ENCODE data around the gene FIZ1.

FIZ1 gene

DNA sequence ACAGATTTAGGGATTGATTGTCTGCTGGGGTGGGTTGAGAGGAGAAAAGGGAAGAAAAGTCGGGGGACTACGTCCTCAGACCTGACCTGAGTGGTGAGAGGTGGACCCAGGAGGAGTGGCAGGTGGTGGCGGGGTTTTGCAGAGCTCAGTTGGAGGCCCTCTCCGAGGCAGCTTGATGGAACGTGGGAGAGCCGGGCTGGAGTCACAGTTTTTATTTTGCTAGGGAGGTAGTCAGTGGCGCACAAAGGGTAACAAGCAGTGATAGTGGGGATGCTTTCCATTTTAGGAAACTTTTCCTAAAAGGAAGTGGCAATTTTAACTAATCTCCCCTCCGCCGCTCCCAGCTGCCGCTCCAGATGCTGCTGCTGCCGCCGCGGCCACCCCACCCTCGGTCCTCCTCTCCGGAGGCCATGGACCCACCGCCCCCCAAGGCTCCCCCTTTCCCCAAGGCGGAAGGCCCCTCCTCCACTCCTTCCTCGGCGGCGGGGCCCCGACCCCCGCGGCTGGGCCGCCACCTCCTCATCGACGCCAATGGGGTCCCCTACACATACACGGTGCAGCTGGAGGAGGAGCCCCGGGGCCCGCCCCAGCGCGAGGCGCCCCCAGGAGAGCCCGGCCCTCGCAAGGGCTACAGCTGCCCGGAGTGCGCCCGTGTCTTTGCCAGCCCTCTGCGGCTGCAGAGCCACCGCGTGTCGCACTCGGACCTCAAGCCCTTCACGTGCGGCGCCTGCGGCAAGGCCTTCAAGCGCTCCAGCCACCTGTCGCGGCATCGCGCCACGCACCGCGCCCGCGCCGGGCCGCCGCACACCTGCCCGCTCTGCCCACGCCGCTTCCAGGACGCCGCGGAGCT, 43.1 kb upstream of the FIZ1 start:
- no peak for DNase-seq (ENCODE audit: insufficient read length)
- no peak for FAIRE-seq
- TF ChIP-seq POLR2A (IDR thresholded peaks at IDR 0.05; ENCODE audit: low read depth, low read length) (0 out of 2 replicates have a peak, but pooled peaks have one; percentile 29), POLR2AphosphoS5 (IDR thresholded peaks at IDR 0.05; ENCODE audit: low read depth, low read length) (no peak; the same call in 1 of the 2 replicates), TAF1 (IDR thresholded peaks at IDR 0.05; ENCODE audit: borderline replicate concordance, low read depth, low read length) (no peak)

DNA sequence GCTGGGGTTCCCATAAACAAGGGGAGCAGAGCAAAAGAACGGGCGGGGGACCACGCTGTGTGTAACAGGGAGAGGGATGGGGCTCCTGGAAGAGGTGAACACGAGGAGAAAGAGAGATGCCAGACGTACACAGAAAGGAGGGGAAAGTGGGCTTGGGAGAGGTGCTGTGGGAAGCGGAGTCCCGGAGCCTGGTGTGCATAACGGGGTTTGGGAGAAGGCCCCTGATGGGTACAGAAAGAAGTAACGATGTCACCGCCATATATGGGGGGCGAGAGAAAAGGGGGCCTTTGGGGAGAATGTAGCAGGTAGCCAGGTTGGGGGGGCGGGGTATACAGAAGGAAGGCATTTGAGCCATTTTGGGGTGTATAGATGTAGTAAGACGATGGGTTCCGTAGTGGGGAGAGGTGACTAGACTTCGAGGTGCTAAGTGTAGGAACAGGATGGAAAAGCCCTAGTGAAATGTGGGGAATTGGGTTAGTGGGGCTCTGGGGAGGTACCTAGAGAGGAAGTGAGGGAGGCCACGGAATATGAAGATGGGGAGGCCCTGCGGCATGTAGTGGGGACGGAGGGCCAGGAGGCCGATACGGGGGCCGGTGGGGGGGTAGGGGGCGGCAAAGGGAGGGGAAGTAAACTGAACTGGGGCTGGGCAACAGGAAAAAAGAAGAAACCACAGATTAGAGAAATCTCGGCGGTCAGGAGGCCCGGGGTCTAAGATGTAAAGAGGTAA, 42.3 kb upstream of the FIZ1 start:
- peak; percentile 40 for FAIRE-seq
- TF ChIP-seq POLR2A (IDR thresholded peaks at IDR 0.05; ENCODE audit: low read depth, low read length) (no peak), POLR2AphosphoS5 (IDR thresholded peaks at IDR 0.05; ENCODE audit: low read depth, low read length) (no peak), TAF1 (IDR thresholded peaks at IDR 0.05; ENCODE audit: borderline replicate concordance, low read depth, low read length) (no peak)
- no peak for DNase-seq (ENCODE audit: insufficient read length)

DNA sequence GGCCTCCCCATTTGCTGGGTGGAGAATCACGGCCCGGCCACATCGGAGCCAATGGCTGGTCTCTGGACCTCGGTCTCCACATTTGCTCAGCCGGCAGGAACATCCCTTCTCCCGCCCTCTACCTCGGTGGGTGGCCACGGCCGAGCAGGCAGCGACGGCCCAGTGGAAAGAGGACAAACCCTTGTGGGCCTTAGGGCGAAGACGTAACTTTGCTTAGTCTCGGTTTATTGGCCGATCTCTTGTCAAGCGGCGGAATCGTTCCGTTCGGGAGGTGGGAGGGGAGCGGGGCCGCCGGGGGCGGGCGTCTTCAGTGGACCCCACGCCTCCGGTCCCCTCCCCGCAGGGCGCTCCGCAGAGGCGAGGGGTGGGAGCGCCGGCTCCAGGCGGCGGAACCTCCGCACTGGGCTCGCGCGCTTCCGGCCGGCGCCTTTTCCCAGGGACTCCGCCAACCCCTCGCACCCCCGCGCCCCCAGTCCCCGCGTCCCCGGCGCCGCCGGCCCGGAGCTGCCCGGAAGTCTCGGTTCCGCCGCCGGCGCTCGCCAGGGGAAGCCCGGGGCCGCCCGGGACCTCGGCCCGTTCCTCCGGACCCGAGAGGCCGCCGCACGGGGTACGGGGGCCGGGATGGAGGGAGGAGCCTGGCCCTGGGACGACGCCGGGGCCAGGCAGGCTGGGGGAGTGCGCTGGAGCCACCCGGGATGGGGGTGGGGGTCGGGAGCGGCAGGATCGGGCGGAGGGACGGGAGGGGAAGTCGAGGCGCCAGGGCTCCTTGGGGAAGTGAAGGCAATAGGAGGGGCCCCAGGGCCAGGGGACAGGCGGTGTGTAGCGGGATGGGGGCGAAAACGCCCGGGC, 41.5 kb upstream of the FIZ1 start, which contains the start of gene ZNF580:
Gene ZNF580, plus strand, starts transcription at position 426 of the 849 bp plus-strand sequence. CDS start 1,507 bp downstream, outside the sequence.
- TF ChIP-seq POLR2A (IDR thresholded peaks at IDR 0.05; ENCODE audit: low read depth, low read length) (no peak), POLR2AphosphoS5 (IDR thresholded peaks at IDR 0.05; ENCODE audit: low read depth, low read length) (no peak), TAF1 (IDR thresholded peaks at IDR 0.05; ENCODE audit: borderline replicate concordance, low read depth, low read length) (no peak)
- FAIRE-seq (peak; percentile 27), DNase-seq (ENCODE audit: insufficient read length) (peak; percentile 71)

GRCh38 chr19:55640043-55640576, 40.8 kb upstream of the FIZ1 start:
- FAIRE-seq: no peak
- no peak for DNase-seq (ENCODE audit: insufficient read length)
- no peak for TF ChIP-seq POLR2AphosphoS5 (IDR thresholded peaks at IDR 0.05; ENCODE audit: low read depth, low read length)
- no peak for TF ChIP-seq TAF1 (IDR thresholded peaks at IDR 0.05; ENCODE audit: borderline replicate concordance, low read depth, low read length)
- TF ChIP-seq POLR2A (IDR thresholded peaks at IDR 0.05; ENCODE audit: low read depth, low read length): peak; percentile 55; the same call in 1 of the 2 replicates

DNA sequence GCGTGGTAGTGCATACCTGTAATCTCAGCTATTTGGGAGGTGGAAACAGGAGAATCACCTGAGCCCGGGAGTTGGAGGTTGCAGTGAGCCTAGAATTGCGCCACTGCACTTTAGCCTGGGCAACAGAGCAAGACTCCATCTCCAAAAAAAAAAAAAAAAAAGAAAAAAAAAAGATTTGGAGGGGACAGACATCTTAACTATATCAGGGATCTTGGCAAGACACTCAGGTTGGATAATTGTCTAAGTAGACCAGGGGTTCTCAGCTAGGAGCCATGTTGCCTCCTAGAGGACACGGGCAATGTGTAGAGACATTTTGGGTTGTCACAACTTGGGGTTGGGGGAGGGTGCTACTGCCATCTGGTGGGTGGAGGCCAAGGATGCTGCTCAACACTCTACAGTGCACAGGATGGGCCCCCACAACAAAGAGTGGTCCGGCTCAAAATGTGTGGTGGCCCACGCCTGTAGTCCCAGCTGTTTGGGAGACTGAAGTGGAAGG, 39.6 kb upstream of the FIZ1 start:
- FAIRE-seq (peak; percentile 48), DNase-seq (ENCODE audit: insufficient read length) (no peak)
- TF ChIP-seq POLR2AphosphoS5 (IDR thresholded peaks at IDR 0.05; ENCODE audit: low read depth, low read length): peak; percentile 38; the same call in 1 of the 2 replicates
- no peak for TF ChIP-seq POLR2A (IDR thresholded peaks at IDR 0.05; ENCODE audit: low read depth, low read length)
- TF ChIP-seq TAF1 (IDR thresholded peaks at IDR 0.05; ENCODE audit: borderline replicate concordance, low read depth, low read length): no peak; the same call in 1 of the 2 replicates

DNA sequence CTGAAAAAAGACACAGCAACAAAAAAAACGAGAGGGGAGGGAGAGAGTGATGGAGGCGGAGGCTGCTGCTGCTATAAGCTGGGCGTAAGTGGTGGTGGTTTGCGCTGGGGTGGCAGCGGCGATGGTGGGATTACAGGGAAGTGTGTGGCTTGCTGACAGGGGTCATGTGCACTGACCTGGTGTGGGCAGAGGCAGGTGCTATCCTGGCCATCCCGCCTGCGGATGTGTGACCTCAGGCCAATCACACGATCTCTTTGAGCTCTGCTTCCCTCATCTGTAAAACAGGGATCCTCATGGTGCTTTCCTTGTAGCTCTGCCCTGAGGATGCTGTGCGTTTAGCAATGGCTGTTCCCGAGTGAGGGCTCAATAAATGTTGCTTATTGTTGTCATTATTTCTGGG, 38.2 kb upstream of the FIZ1 start:
- DNase-seq (ENCODE audit: insufficient read length) (no peak), FAIRE-seq (no peak)
- TF ChIP-seq TAF1 (IDR thresholded peaks at IDR 0.05; ENCODE audit: borderline replicate concordance, low read depth, low read length): no peak
- no peak; the same call in 1 of the 2 replicates for TF ChIP-seq POLR2A (IDR thresholded peaks at IDR 0.05; ENCODE audit: low read depth, low read length)
- TF ChIP-seq POLR2AphosphoS5 (IDR thresholded peaks at IDR 0.05; ENCODE audit: low read depth, low read length): no peak

DNA sequence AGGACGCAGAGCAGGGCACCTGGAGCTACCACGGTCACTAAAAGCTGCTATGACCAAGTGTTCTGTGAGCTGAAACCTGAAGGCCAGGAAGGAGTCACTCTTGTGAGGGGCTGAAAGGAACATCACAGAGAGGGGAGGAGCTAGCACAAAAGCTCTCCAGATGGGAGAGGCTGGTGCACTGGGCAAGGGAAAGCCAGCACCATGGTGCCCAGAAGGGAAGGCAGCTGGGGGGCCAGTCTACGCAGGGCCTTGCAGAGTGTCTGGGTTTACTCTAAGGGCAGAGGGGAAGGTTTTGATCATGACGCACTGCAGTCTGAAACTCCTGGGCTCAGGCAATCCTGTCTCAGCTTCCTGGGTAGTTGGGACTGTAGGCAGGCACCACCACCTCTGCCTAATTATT, 37.4 kb upstream of the FIZ1 start:
- FAIRE-seq: no peak
- no peak for DNase-seq (ENCODE audit: insufficient read length)
- no peak for TF ChIP-seq TAF1 (IDR thresholded peaks at IDR 0.05; ENCODE audit: borderline replicate concordance, low read depth, low read length)
- no peak for TF ChIP-seq POLR2A (IDR thresholded peaks at IDR 0.05; ENCODE audit: low read depth, low read length)
- no peak for TF ChIP-seq POLR2AphosphoS5 (IDR thresholded peaks at IDR 0.05; ENCODE audit: low read depth, low read length)

DNA sequence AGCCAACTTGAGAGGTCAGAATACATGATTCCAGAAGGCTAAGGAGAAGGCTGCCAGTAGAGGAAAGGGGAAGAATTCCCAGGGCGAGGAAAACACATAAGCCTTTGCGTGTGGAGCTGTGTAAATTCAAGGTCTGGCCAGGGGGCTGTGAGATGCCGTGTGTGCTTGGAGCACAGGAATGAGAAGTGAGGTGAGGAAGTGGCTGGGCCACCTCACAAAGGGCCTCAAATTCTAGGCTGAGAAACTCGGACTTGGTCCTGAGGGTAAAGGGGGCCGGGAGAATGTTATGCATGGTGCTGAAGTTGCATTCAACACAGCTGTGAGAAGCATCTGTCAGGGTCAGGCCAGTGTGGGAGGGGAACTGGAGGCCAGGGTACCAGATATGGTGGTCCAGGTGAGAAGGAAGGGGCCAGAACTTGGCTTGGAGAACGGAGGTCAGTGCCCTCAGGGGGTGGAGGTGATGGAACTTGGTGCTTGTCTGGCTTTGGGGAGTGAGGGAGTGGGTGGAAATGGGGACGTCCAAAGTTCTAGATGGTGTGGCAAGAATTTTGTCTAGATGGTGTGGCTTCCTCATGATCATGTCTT, 36.6 kb upstream of the FIZ1 start:
- FAIRE-seq (no peak), DNase-seq (ENCODE audit: insufficient read length) (no peak)
- TF ChIP-seq POLR2AphosphoS5 (IDR thresholded peaks at IDR 0.05; ENCODE audit: low read depth, low read length): no peak; the same call in 1 of the 2 replicates
- TF ChIP-seq POLR2A (IDR thresholded peaks at IDR 0.05; ENCODE audit: low read depth, low read length): no peak
- no peak for TF ChIP-seq TAF1 (IDR thresholded peaks at IDR 0.05; ENCODE audit: borderline replicate concordance, low read depth, low read length)

DNA sequence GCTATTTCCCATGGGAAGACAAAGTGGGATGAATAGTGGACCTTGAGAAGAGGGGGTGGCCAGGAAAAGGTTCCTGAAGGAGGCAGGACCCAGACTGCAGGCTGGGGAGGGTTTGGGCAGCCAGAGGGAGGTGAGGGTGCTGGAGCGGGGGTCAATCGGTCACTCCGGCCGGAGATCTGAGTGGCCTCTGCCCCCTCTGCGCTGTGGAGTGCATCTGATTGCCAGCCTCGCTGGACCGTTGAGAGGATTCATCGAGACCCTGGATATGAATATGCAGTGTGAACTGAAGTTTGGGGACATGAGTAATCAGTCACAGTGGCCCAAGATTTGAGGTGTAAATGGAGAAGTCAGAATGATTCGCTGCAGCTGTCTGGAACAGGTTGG, 36.0 kb upstream of the FIZ1 start:
- no peak for FAIRE-seq
- no peak for DNase-seq (ENCODE audit: insufficient read length)
- TF ChIP-seq TAF1 (IDR thresholded peaks at IDR 0.05; ENCODE audit: borderline replicate concordance, low read depth, low read length) (no peak), POLR2AphosphoS5 (IDR thresholded peaks at IDR 0.05; ENCODE audit: low read depth, low read length) (no peak; the same call in 1 of the 2 replicates), POLR2A (IDR thresholded peaks at IDR 0.05; ENCODE audit: low read depth, low read length) (no peak)

GRCh38 chr19:55633861-55634260, 34.5 kb upstream of the FIZ1 start:
- FAIRE-seq: no peak

More at GRCh38 chr19:55633861-55634260, 34.5 kb upstream of the FIZ1 start:
- TF ChIP-seq POLR2A (IDR thresholded peaks at IDR 0.05; ENCODE audit: low read depth, low read length): no peak
- TF ChIP-seq TAF1 (IDR thresholded peaks at IDR 0.05; ENCODE audit: borderline replicate concordance, low read depth, low read length): no peak
- TF ChIP-seq POLR2AphosphoS5 (IDR thresholded peaks at IDR 0.05; ENCODE audit: low read depth, low read length): no peak
- DNase-seq (ENCODE audit: insufficient read length): no peak
